Chondrocyte (in vitro differentiated cells): ENCODE data around the gene STAM. TPM values are rescaled to one million over a fixed set of nuclear protein-coding genes. Genes with fewer than 3 reads are reported as not detected.

Source experiments
- DNase-seq: peaks from one replicate; pipeline ENCODE4 v3.0.0; 2021; ENCODE audit warnings: mixed read lengths, low spot score
- H3K27ac Mint-ChIP-seq: one replicate; pipeline ENCODE4 v1.8.0; 2021; ENCODE audit warnings: mild to moderate bottlenecking, moderate library complexity, mixed read lengths; ENCODE audit not compliant: unreplicated experiment
- H3K27me3 Mint-ChIP-seq: 2 replicates; pipeline ENCODE4 v1.8.0; 2021; ENCODE audit warnings: low read depth, mixed read lengths
- H3K36me3 Mint-ChIP-seq: 2 replicates; pipeline ENCODE4 v1.8.0; 2021; ENCODE audit warnings: low read depth, mixed read lengths
- H3K4me1 Mint-ChIP-seq: 2 replicates; pipeline ENCODE4 v1.8.0; 2021; ENCODE audit warnings: low read depth, mild to moderate bottlenecking, mixed read lengths
- H3K4me3 Mint-ChIP-seq: one replicate; pipeline ENCODE4 v1.8.0; 2021; ENCODE audit warnings: mild to moderate bottlenecking, moderate library complexity, mixed read lengths; ENCODE audit not compliant: unreplicated experiment
- H3K9me3 Mint-ChIP-seq: 2 replicates; pipeline ENCODE4 v1.8.0; 2021; ENCODE audit warnings: low read depth, mixed read lengths
- total RNA-seq: library from RNA; stranded (reverse); gene quantifications from 3 replicates; pipeline ENCODE4 v1.2.1, GENCODE V29; 2021
- TF ChIP-seq, protein P1 (sequence below): fragments of 200-600 bp; sonication (generic); IDR thresholded peaks from 2 replicates; pipeline ENCODE4 v1.5.0; 2021; ENCODE audit warnings: antibody characterized with exemption, mild to moderate bottlenecking, moderate library complexity

Gene STAM
- total RNA-seq, 1 donor from 2014 or later = 27.6 TPM

DNA sequence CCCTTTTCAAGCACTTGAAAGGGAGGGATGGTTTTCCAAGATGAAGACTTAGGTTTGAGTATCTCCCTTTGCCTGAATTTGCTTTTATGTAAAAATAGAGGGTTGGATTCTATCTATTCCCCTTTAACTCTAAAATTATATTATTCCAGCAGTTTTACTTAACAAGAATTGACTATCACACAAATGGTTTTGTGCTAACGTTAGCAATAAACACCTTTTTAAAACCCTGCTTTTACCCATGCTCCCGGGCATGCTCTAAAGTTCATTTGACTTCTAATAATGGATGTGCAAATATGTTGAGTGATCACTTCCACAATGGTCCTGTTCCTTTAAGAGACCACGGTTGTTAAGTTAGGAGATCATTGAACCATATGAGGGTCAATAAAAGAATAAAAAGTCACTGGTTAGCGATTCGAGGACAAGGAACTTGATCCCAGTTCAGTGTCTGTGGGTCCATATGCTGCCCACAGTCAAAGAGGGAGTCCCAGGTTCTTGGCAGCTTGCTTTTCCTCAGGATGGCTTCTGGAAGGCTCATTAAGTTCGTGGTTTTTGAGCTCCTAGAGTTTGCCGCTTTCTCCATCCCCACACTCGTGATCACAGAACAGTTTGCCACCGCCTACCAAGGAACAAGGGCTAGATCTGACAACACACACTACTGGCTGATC, 108.0 kb downstream of the STAM start, which contains the start of gene TMEM236:
Gene TMEM236 (plus strand): TSS at position 421 of the 665 bp plus-strand sequence. CDS start 95 bp downstream, at position 516.
- TF ChIP-seq, protein P1, sequence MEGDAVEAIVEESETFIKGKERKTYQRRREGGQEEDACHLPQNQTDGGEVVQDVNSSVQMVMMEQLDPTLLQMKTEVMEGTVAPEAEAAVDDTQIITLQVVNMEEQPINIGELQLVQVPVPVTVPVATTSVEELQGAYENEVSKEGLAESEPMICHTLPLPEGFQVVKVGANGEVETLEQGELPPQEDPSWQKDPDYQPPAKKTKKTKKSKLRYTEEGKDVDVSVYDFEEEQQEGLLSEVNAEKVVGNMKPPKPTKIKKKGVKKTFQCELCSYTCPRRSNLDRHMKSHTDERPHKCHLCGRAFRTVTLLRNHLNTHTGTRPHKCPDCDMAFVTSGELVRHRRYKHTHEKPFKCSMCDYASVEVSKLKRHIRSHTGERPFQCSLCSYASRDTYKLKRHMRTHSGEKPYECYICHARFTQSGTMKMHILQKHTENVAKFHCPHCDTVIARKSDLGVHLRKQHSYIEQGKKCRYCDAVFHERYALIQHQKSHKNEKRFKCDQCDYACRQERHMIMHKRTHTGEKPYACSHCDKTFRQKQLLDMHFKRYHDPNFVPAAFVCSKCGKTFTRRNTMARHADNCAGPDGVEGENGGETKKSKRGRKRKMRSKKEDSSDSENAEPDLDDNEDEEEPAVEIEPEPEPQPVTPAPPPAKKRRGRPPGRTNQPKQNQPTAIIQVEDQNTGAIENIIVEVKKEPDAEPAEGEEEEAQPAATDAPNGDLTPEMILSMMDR = no peak
- Mint-ChIP-seq H3K27ac (no peak within 1 kb of the TSS), H3K27me3 (no peaks in the 10 kb centered on the region), H3K36me3 (peaks cover 4% of the 10 kb centered on the region), H3K9me3 (no peaks in the 10 kb centered on the region), H3K4me3 (no peak within 1 kb of the TSS), H3K4me1 (no peaks in the 10 kb centered on the region)
- DNase-seq = no peak

DNA sequence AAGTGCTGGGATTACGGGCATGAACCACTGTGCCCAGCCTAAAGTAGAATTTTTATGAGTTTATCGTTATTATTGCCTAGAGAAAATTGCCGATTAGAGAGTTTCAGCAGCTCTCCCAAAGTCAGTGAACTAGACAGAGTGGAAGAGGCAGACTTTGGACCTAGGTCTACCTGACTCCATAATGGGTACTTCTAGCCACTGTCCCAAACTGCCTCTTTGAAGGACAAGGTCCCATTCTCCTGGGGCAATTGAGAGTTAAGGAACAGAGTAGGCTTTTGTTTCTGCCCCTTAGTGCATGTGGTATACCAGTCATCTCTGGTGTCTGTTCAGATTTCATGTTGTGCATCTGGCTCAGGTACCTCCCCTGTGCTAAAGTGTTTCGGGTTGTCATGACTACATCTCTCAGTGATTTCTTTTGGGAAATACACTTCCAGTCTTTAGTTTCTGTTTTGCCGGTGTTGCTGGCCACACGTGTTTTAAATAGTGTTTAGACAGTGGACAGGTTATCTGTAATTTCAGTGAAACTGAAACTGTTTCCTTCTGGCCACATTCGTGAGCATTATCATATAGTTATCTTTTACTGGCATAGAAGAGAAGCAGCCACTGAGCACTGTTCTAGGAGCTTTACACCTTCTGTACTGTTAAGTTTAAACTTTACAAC, 112.7 kb downstream of the STAM start:
- no peaks in the 10 kb centered on the region for H3K9me3 Mint-ChIP-seq
- no peak for DNase-seq
- H3K27me3 Mint-ChIP-seq = no peaks in the 10 kb centered on the region
- H3K4me3 Mint-ChIP-seq = no peak overlapping the region
- no peak overlapping the region for H3K27ac Mint-ChIP-seq
- peaks cover 4% of the 10 kb centered on the region for H3K36me3 Mint-ChIP-seq
- TF ChIP-seq, protein P1 = no peak
- H3K4me1 Mint-ChIP-seq = peaks cover 6% of the 10 kb centered on the region

DNA sequence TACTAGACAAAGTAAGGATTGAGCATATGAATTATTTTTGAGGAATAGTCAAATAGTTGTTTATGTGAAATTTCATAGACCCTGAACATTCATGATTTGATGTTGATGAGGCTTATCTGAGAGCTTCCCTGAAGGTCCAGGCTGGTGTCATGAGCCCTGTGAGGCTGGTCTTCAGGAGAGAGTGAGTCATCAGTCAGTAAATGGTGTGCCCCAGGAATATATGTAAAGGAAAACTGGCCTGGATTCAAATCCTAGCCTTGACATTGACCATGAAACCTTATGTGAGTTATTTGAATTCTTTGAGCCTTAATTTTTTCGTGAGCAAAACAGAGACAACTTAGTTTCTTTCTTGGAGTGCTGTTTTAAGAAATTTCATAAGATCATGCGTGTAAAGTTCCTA, 114.2 kb downstream of the STAM start:
- Mint-ChIP-seq H3K9me3 (no peaks in the 10 kb centered on the region), H3K4me3 (no peak overlapping the region), H3K27me3 (no peaks in the 10 kb centered on the region), H3K4me1 (peaks cover 6% of the 10 kb centered on the region), H3K27ac (no peak overlapping the region), H3K36me3 (peaks cover 4% of the 10 kb centered on the region)
- no peak for DNase-seq
- TF ChIP-seq, protein P1 = no peak

DNA sequence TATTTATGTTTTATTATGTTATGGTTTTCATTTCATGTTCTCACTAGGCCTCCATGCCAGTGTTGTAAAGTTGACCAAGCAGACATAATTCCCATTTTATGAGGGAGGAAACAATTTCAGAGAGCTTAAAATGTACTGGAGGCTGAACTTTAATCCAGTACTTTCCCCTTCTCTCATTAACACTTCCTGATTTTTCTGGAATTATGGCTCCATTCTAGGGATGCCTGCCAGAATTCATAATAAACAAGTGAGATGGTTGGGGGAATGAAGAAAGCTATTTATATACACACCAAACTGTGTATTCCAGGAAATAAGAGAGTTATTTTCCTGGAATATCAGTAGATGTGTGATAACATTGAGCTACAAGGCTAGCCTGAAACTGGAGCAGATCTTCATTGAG, 114.9 kb downstream of the STAM start:
- no peak overlapping the region for H3K4me3 Mint-ChIP-seq

DNA sequence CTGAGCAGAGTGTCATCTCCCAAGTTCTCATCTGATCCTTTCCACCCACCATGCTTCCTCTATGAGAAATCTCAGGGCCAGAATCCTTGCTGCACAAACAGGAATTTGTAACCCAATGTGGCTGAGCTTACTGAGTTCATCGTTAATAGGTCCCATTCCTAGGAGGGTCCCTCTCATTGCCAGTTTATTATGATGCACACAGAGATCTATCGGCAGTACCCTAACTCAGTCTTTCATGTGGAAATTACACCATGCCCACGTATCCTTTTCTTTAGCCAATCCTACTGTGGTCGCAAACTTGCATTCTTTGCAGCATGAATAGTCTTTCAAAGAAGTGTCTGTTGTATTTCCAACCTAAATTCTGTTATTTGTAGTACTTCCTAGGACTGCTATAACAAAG, 120.2 kb downstream of the STAM start:
- peaks cover 7% of the 10 kb centered on the region for H3K36me3 Mint-ChIP-seq
- DNase-seq = no peak
- H3K27me3 Mint-ChIP-seq = no peaks in the 10 kb centered on the region

More for the DNA sequence above, 114.9 kb downstream of the STAM start:
- TF ChIP-seq, protein P1 = no peak
- no peaks in the 10 kb centered on the region for H3K9me3 Mint-ChIP-seq
- peaks cover 6% of the 10 kb centered on the region for H3K4me1 Mint-ChIP-seq
- peaks cover 4% of the 10 kb centered on the region for H3K36me3 Mint-ChIP-seq
- no peak overlapping the region for H3K27ac Mint-ChIP-seq
- no peak for DNase-seq
- H3K27me3 Mint-ChIP-seq = no peaks in the 10 kb centered on the region

More for the DNA sequence above, 120.2 kb downstream of the STAM start:
- peaks cover 11% of the 10 kb centered on the region for H3K9me3 Mint-ChIP-seq
- H3K4me1 Mint-ChIP-seq = no peaks in the 10 kb centered on the region
- TF ChIP-seq, protein P1 = no peak
- H3K4me3 Mint-ChIP-seq = no peak overlapping the region
- H3K27ac Mint-ChIP-seq = no peak overlapping the region
